ENCODE results near the gene OBSCN. TPM values are rescaled to one million over a fixed set of nuclear protein-coding genes. Genes with fewer than 3 reads are reported as not detected.

The OBSCN gene
- total and polyA plus RNA-seq, 2 of the 13 experiments (the other 11 are each of a cell fraction or from before 2014, with no cell fraction given) = 0.20 TPM

GRCh38 chr1:228404107-228404720 is 196.4 kb downstream of the OBSCN start (continued):
- peak; percentile 70; the same call in 1 of the 2 replicates for TF ChIP-seq FOXO1 (CRISPR knock-in tag; IDR thresholded peaks at IDR 0.05)
- 0 out of 2 replicates have a peak, but pooled peaks have one; percentile 10 for TF ChIP-seq KMT2B (CRISPR knock-in tag; IDR thresholded peaks at IDR 0.05)
- no peak for TF ChIP-seq MIER2 (CRISPR knock-in tag; IDR thresholded peaks at IDR 0.05)
- TF ChIP-seq NR1H2 (CRISPR knock-in tag; IDR thresholded peaks at IDR 0.05; ENCODE audit: borderline replicate concordance, low read depth) = no peak
- TF ChIP-seq HIVEP1 (CRISPR knock-in tag; IDR thresholded peaks at IDR 0.05) = no peak
- TF ChIP-seq SATB2 (CRISPR knock-in tag; IDR thresholded peaks at IDR 0.05) = no peak
- TF ChIP-seq TSC22D2 (CRISPR knock-in tag; IDR thresholded peaks at IDR 0.05; ENCODE audit: borderline replicate concordance) = no peak
- TF ChIP-seq HNRNPL (IDR thresholded peaks at IDR 0.05; ENCODE audit: low read depth, low read length) = no peak
- TF ChIP-seq ATF7 (IDR thresholded peaks at IDR 0.05) = no peak
- TF ChIP-seq ATF7 (CRISPR knock-in tag; IDR thresholded peaks at IDR 0.05) = no peak
- TF ChIP-seq NR3C1 (CRISPR knock-in tag; IDR thresholded peaks at IDR 0.05) = no peak
- peak; percentile 43; the same call in 1 of the 2 replicates for TF ChIP-seq PATZ1 (CRISPR knock-in tag; IDR thresholded peaks at IDR 0.05)
- no peak for TF ChIP-seq ZBTB37 (CRISPR knock-in tag; IDR thresholded peaks at IDR 0.05)
- peak; percentile 78; the same call in 1 of the 2 replicates for TF ChIP-seq RXRA (CRISPR knock-in tag; IDR thresholded peaks at IDR 0.05)
- no peak for TF ChIP-seq NBN (conservative IDR thresholded peaks at IDR 0.05)
- peak; percentile 85 for TF ChIP-seq ZNF768 (CRISPR knock-in tag; IDR thresholded peaks at IDR 0.05)
- no peak for TF ChIP-seq ZNF619 (CRISPR knock-in tag; IDR thresholded peaks at IDR 0.05)
- no peak for TF ChIP-seq ZNF382 (CRISPR knock-in tag; IDR thresholded peaks at IDR 0.05; ENCODE audit: borderline replicate concordance)
- no peak for TF ChIP-seq MAFF (IDR thresholded peaks at IDR 0.05; ENCODE audit: low read depth, low read length)
- TF ChIP-seq ZNF713 (CRISPR knock-in tag; IDR thresholded peaks at IDR 0.05) = no peak
- TF ChIP-seq CSRNP1 (CRISPR knock-in tag; IDR thresholded peaks at IDR 0.05) = no peak
- TF ChIP-seq ZFX (CRISPR knock-in tag; IDR thresholded peaks at IDR 0.05; ENCODE audit: low read depth) = 0 out of 2 replicates have a peak, but pooled peaks have one; percentile 25
- TF ChIP-seq SMYD3 (CRISPR knock-in tag; IDR thresholded peaks at IDR 0.05) = no peak
- TF ChIP-seq MEIS1 (CRISPR knock-in tag; IDR thresholded peaks at IDR 0.05; ENCODE audit: borderline replicate concordance) = no peak
- TF ChIP-seq GABPA (IDR thresholded peaks at IDR 0.05; ENCODE audit: low read depth, low read length) = no peak
- 0 out of 2 replicates have a peak, but pooled peaks have one; percentile 27 for TF ChIP-seq GABPA (CRISPR knock-in tag; IDR thresholded peaks at IDR 0.05; ENCODE audit: low read depth)
- TF ChIP-seq CENPT (CRISPR knock-in tag; IDR thresholded peaks at IDR 0.05; ENCODE audit: low read depth) = no peak
- no peak for TF ChIP-seq PRMT3 (CRISPR knock-in tag; IDR thresholded peaks at IDR 0.05; ENCODE audit: borderline replicate concordance, low read depth)
- peak; percentile 63; the same call in 1 of the 2 replicates for TF ChIP-seq ZNF121 (CRISPR knock-in tag; IDR thresholded peaks at IDR 0.05)
